Vagina (tissue), 2 donors: ENCODE measurements around the gene USP50.

Experiments used
- CTCF ChIP-seq, 3 experiments: fragments of 450-650 bp in 2 of 3; fragments of 200-600 bp in 1 of 3; sonication (generic) in 1 of 3; IDR thresholded peaks; one replicate each; pipeline ENCODE4 v1.5.1; 2017 to 2019; ENCODE audit warnings: antibody characterized with exemption in 3 of 3, mild to moderate bottlenecking in 2 of 3, moderate library complexity in 2 of 3
- POLR2A ChIP-seq, 2 donors: fragments of 450-650 bp; IDR thresholded peaks; one replicate each; pipeline ENCODE4 v1.6.1; 2017; ENCODE audit warnings: antibody characterized with exemption in 2 of 2, mild to moderate bottlenecking in 2 of 2, moderate library complexity in 2 of 2

- no peak for TF ChIP-seq POLR2A (IDR thresholded peaks at IDR 0.05)
- TF ChIP-seq CTCF (IDR thresholded peaks at IDR 0.05): no peak
These were observed 44.7 kb downstream of the USP50 start for GRCh38 chr15:50501815-50502214.
